Peyer's patch (tissue), 4 donors: ENCODE data around the gene TNIK. TPM values are rescaled to one million over a fixed set of nuclear protein-coding genes. Genes with fewer than 3 reads are reported as not detected.

Source experiments
- DNase-seq, 3 donors: peaks; one replicate each; pipeline ENCODE4 v3.0.0-alpha.2; 2017 to 2019
- H3K27ac ChIP-seq, 4 donors: fragments of 200-600 bp; sonication (generic); one replicate each; pipeline ENCODE4 v1.5.1; 2016 to 2019
- H3K27me3 ChIP-seq, 2 donors: fragments of 200-600 bp; sonication (generic); one replicate each; pipeline ENCODE4 v1.5.1; 2019
- H3K36me3 ChIP-seq, 3 donors: fragments of 200-600 bp; sonication (generic); one replicate each; pipeline ENCODE4 v1.5.1; 2016 to 2019
- H3K4me1 ChIP-seq, 4 donors: fragments of 200-600 bp; sonication (generic); one replicate each; pipeline ENCODE4 v1.5.1; 2016 to 2019
- H3K4me3 ChIP-seq, 4 donors: fragments of 200-600 bp; sonication (generic); 1 replicate in 3 of 4; 2 replicates in 1 of 4; pipeline ENCODE4 v1.5.1; 2016 to 2019; ENCODE audit warnings: mild to moderate bottlenecking in 1 of 4
- H3K9me3 ChIP-seq, 4 donors: fragments of 200-600 bp; sonication (generic); one replicate each; pipeline ENCODE4 v1.5.1; 2016 to 2019; ENCODE audit warnings: mild to moderate bottlenecking in 1 of 4
- POLR2A ChIP-seq, 2 donors: fragments of 450-650 bp; IDR thresholded peaks; one replicate each; pipeline ENCODE4 v1.5.1; 2017; ENCODE audit warnings: antibody characterized with exemption in 2 of 2, mild to moderate bottlenecking in 2 of 2, moderate library complexity in 2 of 2
- total RNA-seq, 4 donors: library from RNA; depleted of rRNA; stranded (reverse); fragments of >200 nt; gene quantifications; one replicate each; pipeline ENCODE4 v1.1.0, GENCODE V29; 2016
- TF ChIP-seq, protein P1 (sequence below), 6 experiments: fragments of 450-650 bp in 4 of 6; fragments of 200-600 bp in 2 of 6; sonication (generic) in 1 of 6; IDR thresholded peaks; one replicate each; pipeline ENCODE4 v1.5.1; 2017 to 2019; ENCODE audit warnings: antibody characterized with exemption in 6 of 6, mild to moderate bottlenecking in 3 of 6, moderate library complexity in 1 of 6

TNIK gene
- total RNA-seq, 4 donors from 2014 or later: 37.1 to 84.8 (median 74.4) TPM

DNA sequence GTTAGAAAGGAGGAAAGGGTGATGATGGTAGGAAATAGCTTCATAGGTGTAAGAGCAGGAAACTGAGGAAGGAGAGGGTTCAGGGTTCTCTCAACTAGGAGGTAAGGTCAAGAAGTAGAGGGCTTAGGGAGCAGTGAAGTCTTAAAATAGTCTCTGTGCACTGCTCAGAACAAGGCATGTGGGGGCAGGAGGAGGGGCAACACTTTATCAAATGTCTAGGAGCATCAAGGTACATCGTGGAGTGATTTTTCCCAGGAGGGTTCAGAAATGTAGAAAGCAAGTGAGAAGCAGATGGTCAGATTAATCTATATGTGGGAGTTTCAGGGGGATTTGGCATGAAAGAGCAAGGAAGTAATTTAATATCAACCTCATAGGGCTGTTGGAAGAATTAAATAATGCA, 58.8 kb downstream of the TNIK start:
- Histone ChIP-seq H3K4me3 (no peak overlapping the region), H3K4me1 (peaks cover 0 to 6% (median 0%) of the 10 kb centered on the region in 4 donors), H3K27me3 (no peaks in the 10 kb centered on the region), H3K27ac (no peak overlapping the region), H3K9me3 (no peaks in the 10 kb centered on the region), H3K36me3 (no peaks in the 10 kb centered on the region)
- TF ChIP-seq, protein P1, sequence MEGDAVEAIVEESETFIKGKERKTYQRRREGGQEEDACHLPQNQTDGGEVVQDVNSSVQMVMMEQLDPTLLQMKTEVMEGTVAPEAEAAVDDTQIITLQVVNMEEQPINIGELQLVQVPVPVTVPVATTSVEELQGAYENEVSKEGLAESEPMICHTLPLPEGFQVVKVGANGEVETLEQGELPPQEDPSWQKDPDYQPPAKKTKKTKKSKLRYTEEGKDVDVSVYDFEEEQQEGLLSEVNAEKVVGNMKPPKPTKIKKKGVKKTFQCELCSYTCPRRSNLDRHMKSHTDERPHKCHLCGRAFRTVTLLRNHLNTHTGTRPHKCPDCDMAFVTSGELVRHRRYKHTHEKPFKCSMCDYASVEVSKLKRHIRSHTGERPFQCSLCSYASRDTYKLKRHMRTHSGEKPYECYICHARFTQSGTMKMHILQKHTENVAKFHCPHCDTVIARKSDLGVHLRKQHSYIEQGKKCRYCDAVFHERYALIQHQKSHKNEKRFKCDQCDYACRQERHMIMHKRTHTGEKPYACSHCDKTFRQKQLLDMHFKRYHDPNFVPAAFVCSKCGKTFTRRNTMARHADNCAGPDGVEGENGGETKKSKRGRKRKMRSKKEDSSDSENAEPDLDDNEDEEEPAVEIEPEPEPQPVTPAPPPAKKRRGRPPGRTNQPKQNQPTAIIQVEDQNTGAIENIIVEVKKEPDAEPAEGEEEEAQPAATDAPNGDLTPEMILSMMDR (IDR thresholded peaks at IDR 0.05): no peak
- no peak for TF ChIP-seq POLR2A (IDR thresholded peaks at IDR 0.05)
- DNase-seq: no peak

DNA sequence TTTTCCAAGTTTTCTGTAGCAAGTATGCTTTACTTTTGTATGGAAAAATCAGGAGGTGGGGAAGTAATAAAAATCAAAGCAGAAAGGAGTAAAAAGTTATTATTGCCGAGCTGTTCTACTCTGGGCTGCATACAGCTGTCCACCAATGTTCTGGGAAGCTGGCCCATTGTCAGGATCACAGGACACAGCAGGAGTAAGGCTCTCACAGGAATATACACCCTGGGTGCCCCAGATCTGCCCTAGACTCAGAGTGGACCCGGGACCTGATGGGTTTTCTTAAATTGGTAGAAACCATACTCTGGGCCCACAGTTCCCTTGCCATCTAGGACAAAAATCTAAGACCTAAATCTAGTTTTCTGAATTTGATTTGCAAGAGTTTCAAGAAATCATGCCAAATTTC, 60.4 kb downstream of the TNIK start:
- Histone ChIP-seq H3K27ac (no peak overlapping the region), H3K4me1 (peaks cover 0 to 6% (median 0%) of the 10 kb centered on the region in 4 donors), H3K27me3 (no peaks in the 10 kb centered on the region), H3K4me3 (no peak overlapping the region), H3K9me3 (no peaks in the 10 kb centered on the region), H3K36me3 (no peaks in the 10 kb centered on the region)
- TF ChIP-seq, protein P1 (IDR thresholded peaks at IDR 0.05): no peak
- TF ChIP-seq POLR2A (IDR thresholded peaks at IDR 0.05): no peak
- DNase-seq: no peak

DNA sequence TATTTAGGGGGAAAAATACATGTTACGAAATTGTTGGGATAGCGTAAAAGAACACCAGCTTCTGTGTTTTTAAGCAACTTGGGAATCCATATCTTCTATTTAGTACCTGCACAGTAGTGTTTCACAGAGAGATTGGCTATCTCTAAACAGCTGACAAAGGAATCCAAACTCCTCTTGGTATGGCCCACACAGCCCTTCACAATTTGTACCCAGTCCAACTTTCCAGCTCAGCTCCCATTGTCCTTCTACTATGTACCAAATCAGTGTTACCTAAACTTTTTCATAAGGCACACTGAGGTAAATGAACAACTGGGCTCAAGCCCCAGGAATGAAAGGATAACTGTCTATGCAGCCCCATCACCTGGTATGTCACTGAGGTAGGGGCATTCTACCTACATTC, 61.9 kb downstream of the TNIK start:
- TF ChIP-seq, protein P1 (IDR thresholded peaks at IDR 0.05): no peak
- no peak for TF ChIP-seq POLR2A (IDR thresholded peaks at IDR 0.05)
- Histone ChIP-seq H3K36me3 (no peaks in the 10 kb centered on the region), H3K27me3 (no peaks in the 10 kb centered on the region), H3K4me3 (no peak overlapping the region), H3K9me3 (no peaks in the 10 kb centered on the region), H3K27ac (no peak overlapping the region), H3K4me1 (peaks cover 0 to 6% (median 0%) of the 10 kb centered on the region in 4 donors)
- no peak for DNase-seq

DNA sequence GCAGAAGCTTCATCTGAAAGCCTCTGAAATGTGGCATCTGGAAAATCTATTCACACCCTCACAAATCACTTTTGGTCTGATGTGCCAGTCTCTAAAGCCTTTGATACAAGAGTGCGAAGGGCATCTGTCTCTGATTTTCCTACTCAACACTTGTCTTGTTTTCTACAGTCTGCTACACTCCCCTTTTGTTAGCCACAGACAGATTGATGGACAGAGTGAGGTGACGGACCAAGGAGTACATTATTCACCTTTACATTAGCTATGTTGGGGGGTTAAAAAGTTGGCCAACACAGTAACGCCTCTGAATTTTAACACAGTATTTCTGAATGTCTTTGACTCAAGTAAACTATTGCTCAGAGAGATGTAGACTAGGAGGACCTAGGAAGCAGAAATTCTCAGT, 63.1 kb downstream of the TNIK start:
- no peak for DNase-seq
- Histone ChIP-seq H3K36me3 (no peaks in the 10 kb centered on the region), H3K9me3 (no peaks in the 10 kb centered on the region), H3K4me1 (peaks cover 0 to 6% (median 0%) of the 10 kb centered on the region in 4 donors), H3K27ac (no peak overlapping the region), H3K4me3 (no peak overlapping the region), H3K27me3 (no peaks in the 10 kb centered on the region)
- TF ChIP-seq POLR2A (IDR thresholded peaks at IDR 0.05): no peak
- TF ChIP-seq, protein P1 (IDR thresholded peaks at IDR 0.05): no peak

DNA sequence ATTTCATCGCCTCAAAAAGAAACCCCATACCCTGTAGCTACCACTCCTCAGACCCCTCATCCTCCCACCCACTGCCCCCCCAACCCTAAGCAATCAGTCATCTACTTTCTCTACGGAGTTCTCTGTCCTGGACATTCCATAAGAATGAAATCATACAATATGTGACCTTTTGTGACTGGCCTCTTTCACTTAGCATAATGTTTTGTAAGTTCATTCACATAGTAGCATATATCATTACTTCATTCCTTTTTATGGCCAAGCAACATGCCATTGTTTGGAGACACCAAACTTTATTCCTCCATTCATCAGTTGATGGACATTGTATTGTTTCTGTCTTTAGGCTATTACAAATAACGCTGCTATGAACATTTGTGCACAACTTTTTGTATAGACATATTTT, 64.2 kb downstream of the TNIK start:
- H3K4me3 ChIP-seq: no peak overlapping the region
- no peak for TF ChIP-seq POLR2A (IDR thresholded peaks at IDR 0.05)
- TF ChIP-seq, protein P1 (IDR thresholded peaks at IDR 0.05): no peak
- no peak overlapping the region for H3K27ac ChIP-seq
- H3K27me3 ChIP-seq: no peaks in the 10 kb centered on the region
- H3K4me1 ChIP-seq: peaks cover 0 to 6% (median 0%) of the 10 kb centered on the region in 4 donors
- H3K36me3 ChIP-seq: no peaks in the 10 kb centered on the region
- DNase-seq: no peak
- H3K9me3 ChIP-seq: no peaks in the 10 kb centered on the region
